ENCODE data around the gene EVI2B. TPM values are rescaled to one million over a fixed set of nuclear protein-coding genes. Genes with fewer than 3 reads are reported as not detected.

The EVI2B gene
- total RNA-seq, 1 donor from 2014 or later = 11.0 TPM

- TF ChIP-seq POLR2A (IDR thresholded peaks at IDR 0.05) (no peak), POLR2AphosphoS5 (IDR thresholded peaks at IDR 0.05; ENCODE audit: insufficient read depth in 1 of 2, low read depth in 1 of 2) (no peak), CTCF (IDR thresholded peaks at IDR 0.05) (no peak)
- Histone ChIP-seq H3K27me3 (no peaks in the 10 kb centered on the region), H3K36me3 (peaks cover 0 to 10% of the 10 kb centered on the region in 2 donors), H3K27ac (no peak overlapping the region), H3K4me1 (no peaks in the 10 kb centered on the region), H3K9me3 (no peaks in the 10 kb centered on the region), H3K4me3 (no peak overlapping the region)
- no peak for DNase-seq (ENCODE audit: extremely low spot score in 2 of 2)
- intact Hi-C loops (cut with DNase I) = no loop called here
These were observed 56.9 kb downstream of the EVI2B start for GRCh38 chr17:31256936-31257335.

GRCh38 chr17:31254654-31255053 is 59.2 kb downstream of the EVI2B start:
- Histone ChIP-seq H3K27ac (no peak overlapping the region), H3K4me1 (peaks cover 5% of the 10 kb centered on the region), H3K36me3 (no peaks in the 10 kb centered on the region), H3K9me3 (no peaks in the 10 kb centered on the region), H3K4me3 (no peak overlapping the region), H3K27me3 (no peaks in the 10 kb centered on the region)
- TF ChIP-seq CTCF (IDR thresholded peaks at IDR 0.05) = no peak
- intact Hi-C loops (cut with DNase I) = no loop called here
- no peak for DNase-seq (ENCODE audit: extremely low spot score in 2 of 2)

Other genes starting within 250 kb of the EVI2B start
- gene NF1, start 219.1 kb downstream of the EVI2B start, total RNA-seq = 58.7 TPM
- gene OMG, start 16.8 kb downstream of the EVI2B start, total RNA-seq = not detected
- 0.98 TPM for gene EVI2A, start 7.6 kb upstream of the EVI2B start, total RNA-seq
- gene RAB11FIP4, start 77.6 kb upstream of the EVI2B start, total RNA-seq = 11.0 TPM

Measured in vagina (tissue), 2 donors.